ENCODE results near the gene ACACB. TPM values are rescaled to one million over a fixed set of nuclear protein-coding genes. Genes with fewer than 3 reads are reported as not detected.

The ACACB gene
- total RNA-seq, 1 donor from 2014 or later, result 155 TPM

DNA sequence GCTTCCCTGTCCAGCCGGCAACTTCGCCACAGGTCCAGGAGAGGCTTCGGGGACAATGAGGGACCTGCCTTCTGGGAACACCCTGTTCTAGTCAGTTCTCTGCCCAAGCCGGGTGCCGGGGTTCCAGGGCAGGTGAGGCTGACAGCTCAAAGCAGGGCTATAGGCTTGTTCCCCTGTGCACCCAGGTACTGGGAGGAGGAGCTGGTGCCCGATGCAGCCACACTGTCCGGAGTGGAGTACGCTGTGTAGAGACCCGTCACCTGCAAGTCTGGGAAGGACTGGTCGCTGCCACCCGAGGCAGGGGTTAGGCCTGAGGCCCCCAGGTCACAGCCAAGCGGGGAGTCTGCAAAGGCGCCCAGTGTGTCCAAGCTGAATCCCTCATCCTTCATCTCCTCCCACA, 163.1 kb downstream of the ACACB start:
- DNase-seq, result no peak

DNA sequence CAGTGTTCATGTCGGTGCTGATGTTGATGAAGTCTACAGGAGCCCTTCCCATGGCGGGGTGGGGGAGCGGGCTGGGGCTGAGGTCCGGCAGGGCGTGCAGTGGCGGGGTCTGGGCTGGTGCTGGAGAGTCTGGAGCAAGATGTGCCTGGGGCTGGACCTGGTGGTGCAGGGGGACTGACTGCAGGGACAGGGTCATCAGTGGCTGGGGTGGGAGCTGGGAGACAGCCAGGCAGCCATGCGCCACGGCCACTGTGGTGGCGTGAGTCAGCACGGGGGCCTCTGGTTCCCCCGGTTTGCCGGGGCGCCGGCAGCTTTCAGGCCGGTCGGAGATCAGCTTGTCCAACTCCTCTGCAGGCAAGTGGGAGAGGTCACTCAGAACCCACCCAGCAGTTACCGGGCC, 165.1 kb downstream of the ACACB start:
- no peak for DNase-seq

DNA sequence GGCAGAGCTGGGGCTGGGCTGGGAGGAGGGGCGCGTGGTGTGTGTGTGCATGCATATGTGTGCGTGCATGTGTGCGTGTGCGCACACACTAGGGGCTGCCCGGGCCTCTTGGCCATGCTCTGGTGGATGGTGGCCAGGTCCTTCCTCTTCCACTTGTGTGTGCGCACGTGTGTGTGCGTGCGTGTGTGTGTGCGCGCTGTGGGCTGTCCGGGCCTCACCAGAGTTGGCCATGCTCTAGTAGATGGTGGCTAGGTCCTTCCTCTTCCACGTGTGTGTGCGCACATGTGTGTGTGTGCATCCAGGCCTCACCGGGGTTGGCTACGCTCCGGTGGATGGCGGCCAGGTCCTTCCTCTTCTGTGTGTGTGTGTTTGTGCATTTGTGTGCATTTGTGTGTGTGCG, 168.0 kb downstream of the ACACB start:
- DNase-seq, result no peak

DNA sequence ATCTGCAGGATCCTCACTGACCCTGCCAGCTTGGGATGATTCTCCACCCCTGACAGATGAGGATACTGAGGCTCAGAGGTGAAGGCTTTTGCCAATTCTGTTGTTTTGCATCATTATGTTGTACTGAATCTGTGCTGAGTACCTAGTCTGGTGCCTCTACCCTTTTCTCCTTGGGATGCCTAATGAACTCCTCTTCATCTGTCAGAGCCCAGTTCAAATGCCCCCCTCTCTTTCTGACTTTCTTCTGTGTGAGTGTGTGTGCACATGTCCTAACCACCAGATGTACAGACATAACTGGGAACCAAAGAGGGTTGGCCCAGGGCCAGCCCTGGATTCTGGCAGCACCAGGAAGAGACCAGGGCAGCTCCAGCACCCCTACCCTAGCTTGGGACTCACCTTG, 169.9 kb downstream of the ACACB start:
- DNase-seq, result no peak

DNA sequence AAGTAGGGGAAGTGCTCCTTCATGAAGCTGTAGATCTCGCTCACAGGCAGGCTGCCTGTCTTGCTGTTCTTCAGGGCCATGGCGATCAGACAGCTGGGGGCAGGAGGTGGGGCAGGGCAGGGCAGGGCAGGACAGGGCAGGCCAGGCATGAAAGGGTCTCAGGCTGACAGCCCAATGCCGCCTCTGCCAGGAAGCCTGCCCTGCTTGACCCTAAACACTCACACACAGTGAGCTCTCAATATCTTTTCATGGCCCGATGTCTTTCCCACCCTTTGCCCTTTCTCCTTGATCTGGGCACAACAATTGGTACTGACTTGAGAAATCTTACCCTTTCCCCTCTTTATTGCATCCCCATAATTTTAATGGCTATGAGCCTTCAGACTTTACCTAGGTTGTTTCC, 170.3 kb downstream of the ACACB start:
- DNase-seq, result no peak

DNA sequence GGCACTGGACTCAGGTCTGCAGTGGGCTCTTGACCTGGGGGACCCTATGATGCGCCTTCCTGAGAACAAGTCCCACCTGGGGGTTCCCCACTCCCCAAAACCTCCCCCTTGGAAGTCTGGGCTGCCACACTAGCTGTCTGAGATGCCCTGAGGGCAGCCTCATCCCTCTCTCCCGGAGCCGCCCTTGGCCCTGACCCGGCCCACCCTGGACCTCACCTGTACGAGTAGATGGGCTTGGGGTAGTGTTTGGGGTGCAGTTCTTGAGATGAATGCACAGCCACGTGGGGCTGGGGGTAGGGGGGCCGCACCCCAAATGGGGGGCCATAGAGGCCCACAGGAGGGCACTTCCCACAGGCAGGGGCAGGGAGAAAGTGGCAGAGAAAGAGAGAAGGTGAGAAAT, 170.8 kb downstream of the ACACB start:
- DNase-seq, result no peak

DNA sequence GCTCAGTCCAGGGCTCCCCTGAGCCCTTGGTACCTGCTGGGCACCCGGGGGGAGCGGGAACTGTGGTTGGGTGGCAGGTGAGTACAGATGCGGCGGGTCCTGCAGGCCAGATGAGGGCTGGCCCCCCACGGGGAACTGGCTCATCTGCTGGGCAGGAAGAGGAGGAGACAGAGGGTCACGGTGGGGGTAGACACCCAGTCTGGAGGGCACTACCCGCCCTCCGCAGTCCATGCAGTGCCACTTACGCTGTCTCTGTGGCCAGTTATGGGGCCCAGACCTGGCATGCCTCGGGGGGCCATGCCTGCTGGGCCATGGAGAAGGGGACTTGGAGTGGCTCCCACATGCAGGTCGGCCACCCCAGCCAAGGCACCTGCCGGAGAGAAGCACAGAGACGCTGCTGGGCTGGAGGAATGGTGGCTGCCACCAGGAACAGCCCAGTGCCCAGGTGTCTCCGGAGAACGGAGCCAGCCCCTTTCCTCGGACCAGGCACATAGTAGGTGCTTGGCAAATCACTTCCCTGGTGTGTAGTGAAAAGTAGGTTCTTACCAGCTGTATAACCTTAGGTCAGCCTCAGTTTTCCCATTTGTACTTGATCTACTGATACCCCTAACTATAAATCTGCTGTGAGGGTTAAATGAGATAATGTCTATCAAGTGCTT, 171.6 kb downstream of the ACACB start:
- DNase-seq, result no peak

DNA sequence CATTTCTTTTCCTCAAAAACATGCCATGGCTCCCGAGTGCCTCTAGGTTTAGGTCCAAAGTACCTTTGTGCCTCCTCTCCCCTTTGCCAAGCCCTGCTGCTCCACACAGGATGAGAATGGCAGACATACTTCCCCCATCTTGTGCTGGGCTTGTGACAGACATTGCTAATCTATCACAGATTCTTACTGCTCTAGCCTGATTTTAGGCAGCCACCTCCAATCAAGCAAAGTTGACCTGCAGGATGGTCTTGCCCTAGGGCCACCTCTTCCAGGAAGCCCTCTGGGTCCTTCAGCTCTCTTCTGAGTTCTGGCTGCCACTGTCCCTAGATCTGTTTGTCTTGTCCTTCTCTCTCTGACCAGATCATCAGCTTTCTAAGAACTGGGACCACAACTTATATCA, 172.2 kb downstream of the ACACB start:
- DNase-seq, result no peak

DNA sequence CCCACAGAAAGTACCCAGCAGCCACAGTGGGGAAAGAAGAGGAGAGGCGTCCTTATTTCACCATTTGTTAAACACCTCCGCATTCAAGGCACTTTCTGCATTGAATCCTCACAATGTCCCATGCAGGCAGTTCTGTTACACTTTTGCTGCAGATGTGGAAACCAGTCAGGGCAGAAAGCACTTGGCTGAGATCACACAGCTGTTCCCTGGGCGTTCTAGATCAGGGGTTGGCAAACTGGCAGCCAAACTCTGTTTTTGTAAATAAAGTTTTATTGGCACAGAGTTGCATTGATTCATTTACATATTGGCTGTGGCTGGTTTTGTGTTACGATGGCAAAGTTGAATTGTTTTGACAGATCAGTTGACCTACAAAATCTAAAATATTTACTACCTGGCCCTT, 172.6 kb downstream of the ACACB start:
- DNase-seq, result no peak

DNA sequence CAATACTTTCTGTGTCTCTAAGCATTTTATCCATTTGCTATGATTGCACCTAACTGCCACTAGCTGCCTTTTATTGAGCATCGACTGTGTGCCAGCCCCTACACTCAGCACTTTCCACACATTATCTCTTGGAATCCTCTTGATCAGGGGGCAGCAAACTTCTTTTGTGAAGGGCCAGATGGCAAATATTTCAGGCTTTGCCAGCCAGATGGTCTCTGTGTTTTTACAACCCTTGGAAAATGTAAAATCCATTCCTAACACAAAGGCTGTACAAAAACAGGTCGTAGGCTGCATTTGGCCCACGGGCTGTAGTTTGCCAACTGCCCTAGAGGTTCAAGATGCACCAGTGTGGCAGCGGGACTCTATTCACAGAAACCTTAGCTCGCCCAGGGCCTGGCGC, 173.2 kb downstream of the ACACB start:
- no peak for DNase-seq

DNA sequence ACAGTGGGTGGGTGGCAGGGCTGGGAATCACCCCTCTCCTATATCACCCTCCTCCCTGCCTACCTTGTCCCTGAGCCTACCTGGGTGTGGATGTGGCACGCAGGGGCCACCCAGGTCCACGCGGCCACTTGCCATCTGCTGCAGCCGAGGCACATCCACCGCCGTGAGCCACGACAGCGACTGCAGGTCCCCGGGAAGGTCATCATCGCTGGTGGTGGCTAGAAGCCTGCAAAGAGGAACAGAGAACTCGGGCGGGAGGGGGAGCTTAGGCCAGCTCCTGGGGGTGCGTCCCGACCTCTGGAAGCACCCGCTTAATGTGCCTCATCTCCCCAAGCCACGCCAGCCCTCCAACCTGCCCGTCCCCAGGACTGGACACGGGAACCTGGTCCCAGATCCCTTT, 173.7 kb downstream of the ACACB start:
- DNase-seq, result no peak

DNA sequence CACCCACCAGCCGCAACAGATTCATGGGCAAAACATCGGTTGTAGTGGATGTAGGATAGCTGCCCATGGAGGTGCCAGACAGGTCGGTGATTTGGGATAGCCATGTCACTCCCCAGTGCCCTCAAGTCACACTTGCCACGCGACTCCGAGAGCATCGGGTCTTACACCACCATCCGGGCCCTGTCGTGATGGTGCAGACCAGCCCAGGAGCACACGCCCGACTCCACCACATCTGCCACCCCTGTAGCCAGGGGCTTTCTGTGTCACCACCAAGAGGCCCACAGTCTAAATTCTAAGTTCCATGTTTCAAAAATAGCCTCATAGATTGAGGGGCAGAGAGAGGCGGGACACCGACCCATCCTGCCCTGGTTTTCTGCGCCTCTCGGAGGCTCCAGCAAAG, 174.7 kb downstream of the ACACB start:
- no peak for DNase-seq

DNA sequence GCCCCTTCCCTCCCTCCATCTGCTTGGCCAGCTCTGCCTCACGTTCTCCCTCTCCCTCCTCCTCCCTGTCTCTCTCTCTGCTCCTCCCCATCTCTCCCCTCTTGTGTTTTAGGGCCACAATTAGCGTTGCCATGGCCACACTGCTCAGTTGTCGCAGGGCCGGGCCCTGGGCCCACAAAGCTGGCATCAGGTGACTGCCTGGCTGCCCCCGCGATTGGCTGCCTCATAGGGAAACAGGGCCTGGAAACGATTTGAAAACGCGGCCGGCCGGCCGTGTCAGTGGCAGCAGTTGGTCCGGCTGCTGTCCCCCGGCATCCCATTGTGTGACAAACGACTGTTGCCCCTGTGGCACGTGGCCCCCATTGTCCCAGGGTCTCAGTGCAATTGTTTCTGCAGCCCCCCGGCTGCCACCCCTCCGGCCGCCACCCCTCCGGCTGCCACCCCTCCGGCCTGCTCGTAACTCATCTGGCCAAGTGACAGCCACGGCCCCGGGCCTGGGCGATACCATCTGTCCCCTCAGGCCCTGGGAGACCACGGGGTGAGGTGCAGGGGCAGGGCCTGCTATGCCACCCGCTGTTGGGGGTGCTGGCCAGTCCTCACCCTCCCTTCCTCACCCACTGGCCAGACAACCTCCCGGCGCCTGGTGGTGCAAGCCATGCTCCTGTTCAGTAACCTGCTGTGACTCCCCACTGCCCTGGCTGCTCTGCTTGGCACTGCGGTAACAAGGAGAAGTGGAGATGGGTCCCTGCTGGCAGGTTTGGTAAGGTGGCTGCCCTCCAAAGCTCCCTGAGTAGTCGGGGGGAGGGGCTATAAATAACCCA, 175.3 kb downstream of the ACACB start:
- peak; percentile 51 for DNase-seq

DNA sequence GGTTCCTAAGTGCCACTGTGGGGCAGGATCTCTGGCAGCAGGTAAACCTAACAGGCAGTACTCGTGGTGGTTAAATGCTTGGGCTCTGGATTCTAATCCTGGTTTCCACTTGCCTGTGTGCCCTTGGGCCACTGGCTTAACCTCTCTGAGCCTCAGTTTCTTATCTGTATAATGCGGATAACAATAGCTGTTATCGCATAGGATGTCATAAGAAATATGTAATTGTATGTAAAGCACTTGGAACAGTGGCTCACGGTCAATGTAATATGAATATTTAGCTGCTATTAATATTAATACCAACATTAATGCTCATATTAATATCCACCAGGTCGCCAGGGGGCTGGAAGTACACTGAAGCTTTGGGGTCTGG, 175.9 kb downstream of the ACACB start:
- no peak for DNase-seq

DNA sequence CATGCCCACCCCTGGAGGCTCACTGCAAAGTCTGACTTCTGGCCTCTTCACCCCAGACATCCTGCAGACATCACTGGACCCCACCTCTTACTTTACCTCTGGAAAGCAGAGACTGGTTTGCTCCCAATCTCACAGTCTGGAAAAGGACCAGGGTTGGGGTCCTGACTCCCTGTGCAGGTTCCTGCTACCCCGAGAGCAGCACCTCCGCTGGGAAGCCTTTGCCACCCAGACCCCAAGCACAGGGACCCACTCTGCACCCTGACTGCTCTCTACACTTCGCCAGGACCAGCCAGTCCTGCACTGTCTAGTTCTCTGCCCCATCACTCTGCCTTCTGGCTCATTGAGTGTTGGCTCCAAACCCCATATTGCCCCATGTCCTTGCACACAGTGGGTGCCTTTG, 176.7 kb downstream of the ACACB start:
- DNase-seq, result no peak

DNA sequence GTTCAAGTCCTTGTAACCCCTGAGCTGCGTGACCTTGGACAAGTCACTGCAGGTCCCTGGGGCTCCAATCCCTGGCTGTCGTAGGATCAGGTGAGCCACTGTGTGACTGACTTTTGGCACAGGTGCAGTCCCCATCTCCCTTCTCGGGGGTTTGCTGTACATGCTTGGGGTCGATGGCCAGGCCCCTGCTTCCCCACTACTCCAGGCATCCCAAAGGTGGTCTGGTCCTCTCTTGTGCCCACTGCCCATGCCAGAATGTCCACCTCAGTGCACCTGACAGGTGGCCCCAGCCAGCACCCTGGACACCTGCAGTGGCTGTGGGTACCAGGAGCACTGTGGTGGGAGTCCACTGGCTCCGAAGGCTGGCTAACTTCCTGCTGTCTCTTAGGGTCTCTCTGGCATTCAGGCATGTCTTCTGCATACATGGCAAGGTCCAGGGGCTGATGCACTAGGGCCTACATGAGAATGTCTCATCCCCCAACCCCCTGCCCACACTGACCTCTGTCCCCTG, 178.0 kb downstream of the ACACB start:
- DNase-seq, result no peak

DNA sequence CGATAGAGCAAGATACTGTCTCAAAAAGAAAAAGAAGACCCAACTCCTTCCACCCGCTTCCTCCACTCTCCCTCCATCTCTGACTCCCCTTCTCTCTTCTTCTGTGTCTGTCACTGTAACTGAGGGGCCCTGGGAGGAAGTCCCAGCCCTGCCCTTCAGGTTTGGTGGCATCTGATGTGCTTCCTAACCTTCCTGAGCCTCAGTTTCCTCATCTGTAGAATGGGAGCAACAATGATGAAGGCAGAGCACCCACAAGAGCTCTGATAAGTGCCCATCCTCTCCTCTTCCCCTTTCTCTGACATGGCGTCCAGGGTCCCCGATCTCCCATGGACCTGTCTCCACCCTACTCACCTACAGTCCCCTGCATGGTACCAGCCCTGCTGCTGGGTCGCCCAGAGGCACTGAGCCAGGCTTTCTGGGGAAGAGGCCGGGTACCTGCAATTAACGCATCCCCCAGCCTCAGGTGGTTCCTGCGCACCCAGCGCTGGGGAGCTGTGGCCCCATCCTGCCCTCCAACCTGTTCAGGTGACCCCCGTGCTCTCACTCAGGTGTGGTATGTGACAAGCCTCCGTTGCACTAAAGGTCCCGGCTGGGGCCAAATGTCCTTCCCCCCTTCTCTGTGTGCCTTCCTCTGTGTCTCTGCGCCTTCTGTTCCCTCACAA, 179.5 kb downstream of the ACACB start:
- DNase-seq, result no peak

DNA sequence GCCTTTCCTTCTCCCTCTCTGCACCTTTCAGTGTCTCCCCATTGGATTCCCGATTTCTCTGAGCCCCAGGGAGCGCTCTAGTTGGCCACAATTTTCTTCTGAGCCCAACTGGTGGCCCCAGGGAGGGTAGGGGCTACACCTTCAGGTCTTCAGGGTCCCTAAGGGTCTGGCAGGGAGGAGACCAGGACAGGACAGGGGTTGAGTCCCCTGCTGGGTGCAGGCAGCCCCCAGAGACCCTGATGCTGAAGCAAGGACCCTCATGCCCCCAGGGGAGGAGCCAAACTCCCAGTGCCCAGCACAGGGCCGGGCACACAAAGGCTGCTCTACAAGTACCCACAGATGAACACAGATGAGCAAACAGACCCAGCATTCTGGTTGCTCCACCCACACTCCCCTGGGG, 180.0 kb downstream of the ACACB start:
- no peak for DNase-seq

DNA sequence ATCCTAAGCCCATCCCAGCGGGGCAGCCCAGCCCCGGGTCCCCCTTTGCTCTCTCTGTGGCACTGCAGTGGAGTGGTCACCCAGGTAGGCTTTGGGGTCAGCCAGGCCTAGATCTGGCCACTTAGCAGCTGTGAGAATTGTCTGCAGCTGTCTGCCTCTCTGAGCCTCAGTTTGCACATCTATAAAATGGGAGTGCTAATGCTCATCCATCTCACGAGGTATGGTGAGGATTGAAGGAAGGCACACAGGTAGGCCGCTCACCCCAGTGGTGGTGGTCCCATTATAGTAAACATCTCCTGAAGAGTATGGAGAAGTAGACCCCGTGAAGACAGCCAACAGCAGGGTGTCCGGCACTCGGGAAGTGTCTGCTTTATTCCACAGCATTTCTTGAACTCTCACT, 183.5 kb downstream of the ACACB start:
- DNase-seq, result no peak

DNA sequence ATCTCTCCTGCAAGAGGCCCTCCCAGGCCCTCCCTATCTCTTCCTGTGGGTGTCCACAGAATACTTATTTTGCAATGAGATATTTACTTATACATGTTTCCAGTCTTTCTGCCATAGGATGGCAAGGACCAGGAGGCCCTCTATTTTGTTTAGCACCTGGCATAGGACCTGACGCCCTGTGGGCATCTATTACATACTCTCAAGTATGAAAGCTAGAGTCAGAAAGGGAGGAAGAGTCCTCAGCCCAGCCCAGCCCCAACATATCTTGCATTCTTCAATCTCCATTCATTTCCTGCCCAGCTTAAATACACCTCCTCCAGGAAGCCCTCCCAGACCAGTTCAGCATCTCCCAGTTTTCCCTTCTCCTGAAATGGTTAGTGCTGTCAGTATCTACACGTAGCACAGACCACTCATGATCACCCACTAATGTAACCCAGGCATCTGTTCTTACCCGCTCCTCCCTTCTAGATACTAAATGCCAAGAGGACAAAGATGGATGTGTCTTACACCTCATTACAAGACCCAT, 185.3 kb downstream of the ACACB start:
- DNase-seq, result no peak

DNA sequence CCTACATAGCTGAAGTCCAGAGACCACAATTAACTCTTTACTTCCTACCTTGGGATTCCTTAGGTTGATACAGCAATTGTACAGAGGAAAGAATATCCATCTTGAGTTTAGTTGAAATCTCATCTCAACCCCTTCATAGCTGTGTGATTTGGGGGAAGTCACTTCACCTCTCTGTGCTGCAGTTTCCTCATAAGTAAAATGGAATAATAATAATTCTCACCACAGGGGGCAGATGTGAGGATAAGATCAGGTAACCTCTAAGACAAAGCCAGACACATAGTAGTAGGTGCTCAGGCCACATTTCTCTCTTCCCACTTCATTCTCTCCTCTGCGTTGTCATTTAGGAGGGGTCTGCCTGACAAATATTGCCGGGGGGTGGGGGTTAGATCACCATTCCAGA, 186.0 kb downstream of the ACACB start:
- DNase-seq, result no peak

DNA sequence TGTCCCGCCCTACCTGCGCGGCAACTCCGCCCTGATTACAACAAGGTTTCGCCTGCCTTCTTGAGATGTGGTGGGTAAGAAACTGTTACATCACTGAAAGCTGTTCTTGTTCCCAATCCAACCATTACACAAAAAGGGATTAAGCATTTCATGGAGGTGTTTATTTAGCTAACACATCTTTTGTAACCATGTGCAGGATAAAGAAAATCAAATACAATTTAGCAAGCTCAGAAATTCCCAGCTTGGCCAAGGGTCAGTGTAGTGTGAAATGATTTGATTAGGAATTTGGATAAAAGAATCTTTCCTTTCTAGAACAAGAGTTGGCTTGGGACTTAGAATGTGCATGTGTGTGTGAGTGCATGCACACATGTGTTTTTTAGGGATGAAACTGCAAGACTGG, 186.4 kb downstream of the ACACB start:
- no peak for DNase-seq

DNA sequence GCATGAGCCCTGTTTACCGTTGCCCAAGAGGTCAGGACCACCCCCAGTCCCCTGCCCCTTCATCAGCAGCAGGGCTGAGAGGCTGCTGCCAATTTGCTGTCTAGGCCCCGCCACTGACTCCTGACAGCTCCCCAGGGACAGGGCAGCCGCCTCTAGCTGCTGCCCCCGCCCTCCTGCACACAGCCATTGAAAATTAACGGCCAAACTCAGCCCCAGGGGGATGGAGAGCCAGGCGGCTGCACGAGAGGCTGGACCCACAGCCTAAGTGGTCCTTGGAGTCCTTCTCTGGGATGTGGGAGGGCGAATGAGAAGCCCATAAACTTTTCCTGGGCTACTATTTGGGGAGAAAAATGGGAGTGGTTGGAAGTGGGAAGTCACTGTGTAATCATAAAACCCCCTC, 188.1 kb downstream of the ACACB start:
- DNase-seq, result no peak

Measured in skin of body (tissue), 2 donors.